ENCODE measurements around the gene NNMT. TPM values are rescaled to one million over a fixed set of nuclear protein-coding genes. Genes with fewer than 3 reads are reported as not detected.

NNMT gene
- polyA plus RNA-seq (2013, experiment 1 of 4), result 4.9 TPM
- 3.6 TPM for polyA plus RNA-seq (2013, experiment 2 of 4)
- 4.7 TPM for polyA plus RNA-seq (2013, experiment 3 of 4)
- polyA plus RNA-seq (2013, experiment 4 of 4), result 2.9 TPM

GRCh38 chr11:114295676-114296604, at the start of gene NNMT:
TSS of gene NNMT (plus strand) at chr11:114296399. CDS start at chr11:114296557, 158 bp downstream.
- no peaks in the 10 kb centered on the region for H3K27me3 ChIP-seq (ENCODE audit: control insufficient read depth, insufficient read depth, low read length, poor library complexity, severe bottlenecking)
- 93 to 94% methylated on average over 11 of the region's 11 CpGs for WGBS, 2 experiments
- peaks cover 3% of the 10 kb centered on the region for H3K4me1 ChIP-seq (ENCODE audit: control insufficient read depth, insufficient read depth, low read length)
- H3K4me3 ChIP-seq (ENCODE audit: insufficient read depth, low read depth, low read length), result no peak within 1 kb of the TSS
- H3K9me3 ChIP-seq (ENCODE audit: control insufficient read depth, low read length), result peaks cover 2% of the 10 kb centered on the region
- H3K27ac ChIP-seq (ENCODE audit: insufficient read depth, low read depth, low read length, poor library complexity, severe bottlenecking), result no peak within 1 kb of the TSS
- H3K36me3 ChIP-seq (ENCODE audit: control insufficient read depth, insufficient read depth, low read length), result no peaks in the 10 kb centered on the region

- WGBS, 2 experiments, result 95 to 96% methylated on average over 11 of the region's 11 CpGs
- H3K4me3 ChIP-seq (ENCODE audit: insufficient read depth, low read depth, low read length), result no peak overlapping the region
- H3K9me3 ChIP-seq (ENCODE audit: control insufficient read depth, low read length), result no peaks in the 10 kb centered on the region
- no peaks in the 10 kb centered on the region for H3K27me3 ChIP-seq (ENCODE audit: control insufficient read depth, insufficient read depth, low read length, poor library complexity, severe bottlenecking)
- peaks cover 28% of the 10 kb centered on the region for H3K36me3 ChIP-seq (ENCODE audit: control insufficient read depth, insufficient read depth, low read length)
- peaks cover 22% of the 10 kb centered on the region for H3K4me1 ChIP-seq (ENCODE audit: control insufficient read depth, insufficient read depth, low read length)
- no peak overlapping the region for H3K27ac ChIP-seq (ENCODE audit: insufficient read depth, low read depth, low read length, poor library complexity, severe bottlenecking)
Observed at GRCh38 chr11:114247070-114247789, 49.0 kb upstream of the NNMT start.

- Histone ChIP-seq H3K9me3 (ENCODE audit: control insufficient read depth, low read length) (no peaks in the 10 kb centered on the region), H3K27ac (ENCODE audit: insufficient read depth, low read depth, low read length, poor library complexity, severe bottlenecking) (no peak overlapping the region), H3K36me3 (ENCODE audit: control insufficient read depth, insufficient read depth, low read length) (peaks cover 28% of the 10 kb centered on the region), H3K4me3 (ENCODE audit: insufficient read depth, low read depth, low read length) (no peak overlapping the region), H3K27me3 (ENCODE audit: control insufficient read depth, insufficient read depth, low read length, poor library complexity, severe bottlenecking) (no peaks in the 10 kb centered on the region), H3K4me1 (ENCODE audit: control insufficient read depth, insufficient read depth, low read length) (peaks cover 17% of the 10 kb centered on the region)
- WGBS, 2 experiments, result 97% methylated on average over 17 of the region's 17 CpGs
Observed at GRCh38 chr11:114250180-114250579, 46.0 kb upstream of the NNMT start.

GRCh38 chr11:114250993-114251814, 45.0 kb upstream of the NNMT start:
- H3K4me3 ChIP-seq (ENCODE audit: insufficient read depth, low read depth, low read length), result no peak overlapping the region
- no peaks in the 10 kb centered on the region for H3K9me3 ChIP-seq (ENCODE audit: control insufficient read depth, low read length)
- no peaks in the 10 kb centered on the region for H3K27me3 ChIP-seq (ENCODE audit: control insufficient read depth, insufficient read depth, low read length, poor library complexity, severe bottlenecking)
- H3K36me3 ChIP-seq (ENCODE audit: control insufficient read depth, insufficient read depth, low read length), result peaks cover 28% of the 10 kb centered on the region
- H3K27ac ChIP-seq (ENCODE audit: insufficient read depth, low read depth, low read length, poor library complexity, severe bottlenecking), result no peak overlapping the region
- peaks cover 28% of the 10 kb centered on the region for H3K4me1 ChIP-seq (ENCODE audit: control insufficient read depth, insufficient read depth, low read length)
- WGBS, 2 experiments, result 74 to 79% methylated on average over 14 of the region's 14 CpGs

GRCh38 chr11:114251815-114252337, 44.3 kb upstream of the NNMT start:
- Histone ChIP-seq H3K36me3 (ENCODE audit: control insufficient read depth, insufficient read depth, low read length) (peaks cover 28% of the 10 kb centered on the region), H3K9me3 (ENCODE audit: control insufficient read depth, low read length) (no peaks in the 10 kb centered on the region), H3K27me3 (ENCODE audit: control insufficient read depth, insufficient read depth, low read length, poor library complexity, severe bottlenecking) (no peaks in the 10 kb centered on the region), H3K4me1 (ENCODE audit: control insufficient read depth, insufficient read depth, low read length) (peaks cover 34% of the 10 kb centered on the region), H3K27ac (ENCODE audit: insufficient read depth, low read depth, low read length, poor library complexity, severe bottlenecking) (no peak overlapping the region), H3K4me3 (ENCODE audit: insufficient read depth, low read depth, low read length) (no peak overlapping the region)
- 78 to 82% methylated on average over 9 of the region's 9 CpGs for WGBS, 2 experiments

GRCh38 chr11:114252767-114253166, 43.4 kb upstream of the NNMT start:
- Histone ChIP-seq H3K4me1 (ENCODE audit: control insufficient read depth, insufficient read depth, low read length) (peaks cover 42% of the 10 kb centered on the region), H3K27ac (ENCODE audit: insufficient read depth, low read depth, low read length, poor library complexity, severe bottlenecking) (no peak overlapping the region), H3K36me3 (ENCODE audit: control insufficient read depth, insufficient read depth, low read length) (peaks cover 21% of the 10 kb centered on the region), H3K4me3 (ENCODE audit: insufficient read depth, low read depth, low read length) (no peak overlapping the region), H3K27me3 (ENCODE audit: control insufficient read depth, insufficient read depth, low read length, poor library complexity, severe bottlenecking) (no peaks in the 10 kb centered on the region), H3K9me3 (ENCODE audit: control insufficient read depth, low read length) (no peaks in the 10 kb centered on the region)
- WGBS, 2 experiments, result 88 to 90% methylated on average over 7 to 9 of the region's 9 CpGs

GRCh38 chr11:114253771-114254170, 42.4 kb upstream of the NNMT start:
- Histone ChIP-seq H3K27me3 (ENCODE audit: control insufficient read depth, insufficient read depth, low read length, poor library complexity, severe bottlenecking) (no peaks in the 10 kb centered on the region), H3K36me3 (ENCODE audit: control insufficient read depth, insufficient read depth, low read length) (peaks cover 13% of the 10 kb centered on the region), H3K4me3 (ENCODE audit: insufficient read depth, low read depth, low read length) (no peak overlapping the region), H3K27ac (ENCODE audit: insufficient read depth, low read depth, low read length, poor library complexity, severe bottlenecking) (no peak overlapping the region), H3K9me3 (ENCODE audit: control insufficient read depth, low read length) (no peaks in the 10 kb centered on the region), H3K4me1 (ENCODE audit: control insufficient read depth, insufficient read depth, low read length) (peaks cover 52% of the 10 kb centered on the region)
- WGBS, 2 experiments, result 86 to 90% methylated on average over 2 of the region's 2 CpGs

GRCh38 chr11:114254571-114255146, 41.5 kb upstream of the NNMT start:
- H3K4me1 ChIP-seq (ENCODE audit: control insufficient read depth, insufficient read depth, low read length), result peaks cover 61% of the 10 kb centered on the region
- H3K27ac ChIP-seq (ENCODE audit: insufficient read depth, low read depth, low read length, poor library complexity, severe bottlenecking), result no peak overlapping the region
- H3K36me3 ChIP-seq (ENCODE audit: control insufficient read depth, insufficient read depth, low read length), result peaks cover 12% of the 10 kb centered on the region
- H3K9me3 ChIP-seq (ENCODE audit: control insufficient read depth, low read length), result no peaks in the 10 kb centered on the region
- H3K4me3 ChIP-seq (ENCODE audit: insufficient read depth, low read depth, low read length), result no peak overlapping the region
- H3K27me3 ChIP-seq (ENCODE audit: control insufficient read depth, insufficient read depth, low read length, poor library complexity, severe bottlenecking), result no peaks in the 10 kb centered on the region
- 92 to 94% methylated on average over 11 to 12 of the region's 14 CpGs for WGBS, 2 experiments

GRCh38 chr11:114255289-114255688, 40.9 kb upstream of the NNMT start:
- H3K4me1 ChIP-seq (ENCODE audit: control insufficient read depth, insufficient read depth, low read length), result peaks cover 63% of the 10 kb centered on the region
- H3K4me3 ChIP-seq (ENCODE audit: insufficient read depth, low read depth, low read length), result no peak overlapping the region
- H3K9me3 ChIP-seq (ENCODE audit: control insufficient read depth, low read length), result no peaks in the 10 kb centered on the region
- H3K36me3 ChIP-seq (ENCODE audit: control insufficient read depth, insufficient read depth, low read length), result peaks cover 10% of the 10 kb centered on the region
- H3K27me3 ChIP-seq (ENCODE audit: control insufficient read depth, insufficient read depth, low read length, poor library complexity, severe bottlenecking), result no peaks in the 10 kb centered on the region
- H3K27ac ChIP-seq (ENCODE audit: insufficient read depth, low read depth, low read length, poor library complexity, severe bottlenecking), result no peak overlapping the region
- 72 to 76% methylated on average over 11 of the region's 11 CpGs for WGBS, 2 experiments

All from ectodermal cell (in vitro differentiated cells).